Muscle layer of colon (tissue), 2 donors: ENCODE data around the gene CIZ1.

Source experiments
- H3K27ac ChIP-seq: one replicate; pipeline ENCODE4 v1.7.0; 2013; ENCODE audit warnings: low read depth, mild to moderate bottlenecking, low read length, moderate library complexity
- H3K27me3 ChIP-seq, 2 donors: one replicate each; pipeline ENCODE4 v1.7.0; 2013; ENCODE audit warnings: low read length in 2 of 2, mild to moderate bottlenecking in 2 of 2; ENCODE audit not compliant: insufficient read depth in 2 of 2, control insufficient read depth in 1 of 2
- H3K36me3 ChIP-seq: one replicate; pipeline ENCODE4 v1.7.0; 2013; ENCODE audit warnings: mild to moderate bottlenecking, low read length; ENCODE audit not compliant: insufficient read depth
- H3K4me1 ChIP-seq: one replicate; pipeline ENCODE4 v1.7.0; 2013; ENCODE audit warnings: mild to moderate bottlenecking, low read length; ENCODE audit not compliant: insufficient read depth
- H3K4me3 ChIP-seq, 2 donors: one replicate each; pipeline ENCODE4 v1.7.0; 2013; ENCODE audit warnings: low read length in 2 of 2, low read depth in 1 of 2, mild to moderate bottlenecking in 1 of 2, moderate library complexity in 1 of 2
- H3K9ac ChIP-seq: one replicate; pipeline ENCODE4 v1.7.0; 2013; ENCODE audit warnings: low read length
- H3K9me3 ChIP-seq: one replicate; pipeline ENCODE4 v1.7.0; 2013; ENCODE audit warnings: mild to moderate bottlenecking, low read length
- donor health status: abdominal sarcoma.
- donor health status: Adenocarcinoma of cecum.

The CIZ1 gene

GRCh38 chr9:128155736-128156500, 35.5 kb downstream of the CIZ1 start:
- H3K9ac ChIP-seq, result no peak overlapping the region
- H3K9me3 ChIP-seq, result no peaks in the 10 kb centered on the region
- H3K36me3 ChIP-seq, result no peaks in the 10 kb centered on the region
- H3K27ac ChIP-seq, result no peak overlapping the region
- no peak overlapping the region for H3K4me3 ChIP-seq
- no peaks in the 10 kb centered on the region for H3K27me3 ChIP-seq
- peaks cover 4% of the 10 kb centered on the region for H3K4me1 ChIP-seq

GRCh38 chr9:128153947-128154695, 37.3 kb downstream of the CIZ1 start:
- Histone ChIP-seq H3K27me3 (no peaks in the 10 kb centered on the region), H3K36me3 (no peaks in the 10 kb centered on the region), H3K9me3 (no peaks in the 10 kb centered on the region), H3K4me1 (no peaks in the 10 kb centered on the region), H3K27ac (no peak overlapping the region), H3K4me3 (no peak overlapping the region), H3K9ac (no peak overlapping the region)

- Histone ChIP-seq H3K9me3 (no peaks in the 10 kb centered on the region), H3K27me3 (no peaks in the 10 kb centered on the region), H3K27ac (no peak overlapping the region), H3K36me3 (no peaks in the 10 kb centered on the region), H3K9ac (no peak overlapping the region), H3K4me1 (peaks cover 4% of the 10 kb centered on the region), H3K4me3 (no peak overlapping the region)
Observed at GRCh38 chr9:128153060-128153946, 38.1 kb downstream of the CIZ1 start.

- Histone ChIP-seq H3K9ac (no peak overlapping the region), H3K4me1 (peaks cover 4% of the 10 kb centered on the region), H3K36me3 (no peaks in the 10 kb centered on the region), H3K27ac (no peak overlapping the region), H3K4me3 (no peak overlapping the region), H3K27me3 (no peaks in the 10 kb centered on the region), H3K9me3 (no peaks in the 10 kb centered on the region)
Observed at GRCh38 chr9:128152133-128153059, 39.0 kb downstream of the CIZ1 start.

GRCh38 chr9:128151309-128152132, 39.9 kb downstream of the CIZ1 start:
- H3K4me3 ChIP-seq, result no peak overlapping the region
- H3K4me1 ChIP-seq, result peaks cover 4% of the 10 kb centered on the region
- no peaks in the 10 kb centered on the region for H3K36me3 ChIP-seq
- no peaks in the 10 kb centered on the region for H3K9me3 ChIP-seq
- H3K27me3 ChIP-seq, result no peaks in the 10 kb centered on the region
- no peak overlapping the region for H3K9ac ChIP-seq
- no peak overlapping the region for H3K27ac ChIP-seq

GRCh38 chr9:128150594-128151308, 40.6 kb downstream of the CIZ1 start:
- H3K9me3 ChIP-seq, result no peaks in the 10 kb centered on the region
- H3K36me3 ChIP-seq, result no peaks in the 10 kb centered on the region
- H3K4me1 ChIP-seq, result peaks cover 4% of the 10 kb centered on the region
- no peaks in the 10 kb centered on the region for H3K27me3 ChIP-seq
- no peak overlapping the region for H3K4me3 ChIP-seq
- no peak overlapping the region for H3K27ac ChIP-seq
- H3K9ac ChIP-seq, result no peak overlapping the region

GRCh38 chr9:128149951-128150593, 41.3 kb downstream of the CIZ1 start:
- Histone ChIP-seq H3K9ac (no peak overlapping the region), H3K4me1 (peaks cover 4% of the 10 kb centered on the region), H3K27me3 (no peaks in the 10 kb centered on the region), H3K27ac (no peak overlapping the region), H3K9me3 (no peaks in the 10 kb centered on the region), H3K36me3 (no peaks in the 10 kb centered on the region), H3K4me3 (no peak overlapping the region)

- H3K4me3 ChIP-seq, result no peak within 1 kb of the TSS
Observed at GRCh38 chr9:128149001-128149701, 42.2 kb downstream of the CIZ1 start, which contains the start of gene LCN2. TSS of gene LCN2 (plus strand) at chr9:128149453. CDS start at chr9:128149526, 73 bp downstream.

GRCh38 chr9:128148509-128149000, 42.8 kb downstream of the CIZ1 start:
- Histone ChIP-seq H3K27ac (no peak overlapping the region), H3K4me3 (no peak overlapping the region), H3K9ac (no peak overlapping the region), H3K36me3 (no peaks in the 10 kb centered on the region), H3K9me3 (no peaks in the 10 kb centered on the region), H3K27me3 (no peaks in the 10 kb centered on the region), H3K4me1 (peaks cover 4% of the 10 kb centered on the region)

More at GRCh38 chr9:128149001-128149701, 42.2 kb downstream of the CIZ1 start, which contains the start of gene LCN2:
- H3K27ac ChIP-seq, result no peak within 1 kb of the TSS
- no peaks in the 10 kb centered on the region for H3K9me3 ChIP-seq
- no peak within 1 kb of the TSS for H3K9ac ChIP-seq
- peaks cover 4% of the 10 kb centered on the region for H3K4me1 ChIP-seq
- H3K36me3 ChIP-seq, result no peaks in the 10 kb centered on the region
- no peaks in the 10 kb centered on the region for H3K27me3 ChIP-seq
